HepG2 (cell line): ENCODE measurements around the gene KCNQ2. TPM values are rescaled to one million over a fixed set of nuclear protein-coding genes. Genes with fewer than 3 reads are reported as not detected.

Experiments
- ATF7 ChIP-seq, 2 experiments: fragments of 450-650 bp in 1 of 2; sonication (generic) in 1 of 2; formaldehyde crosslinking in 1 of 2; IDR thresholded peaks; 2 replicates each; pipeline versions ENCODE4 v1.4.0 to v1.6.1; 2016 to 2020; ENCODE audit warnings: antibody characterized with exemption in 1 of 2, mild to moderate bottlenecking in 1 of 2, missing genetic modification reagents in 1 of 2
- IRF2 ChIP-seq: IDR thresholded peaks from 2 replicates; pipeline ENCODE4 v1.6.1; 2018; ENCODE audit warnings: missing genetic modification reagents, missing compliant biosample characterization
- MXI1 ChIP-seq: IDR thresholded peaks from 3 replicates; pipeline ENCODE4 v1.6.1; 2012; ENCODE audit warnings: low read depth, low read length, inconsistent platforms, borderline replicate concordance
- STAG1 ChIP-seq: sonication (generic); formaldehyde crosslinking; IDR thresholded peaks from 2 replicates; pipeline ENCODE4 v1.4.0; 2020; ENCODE audit warnings: missing genetic modification reagents
- ZFX ChIP-seq: sonication (generic); formaldehyde crosslinking; IDR thresholded peaks from 2 replicates; pipeline ENCODE4 v1.4.0; 2020; ENCODE audit warnings: mild to moderate bottlenecking, low read depth, missing genetic modification reagents, moderate library complexity
- ZNF225 ChIP-seq: sonication (generic); formaldehyde crosslinking; IDR thresholded peaks from 2 replicates; pipeline ENCODE4 v1.4.0; 2020; ENCODE audit warnings: mild to moderate bottlenecking, missing genetic modification reagents
- ZNF253 ChIP-seq: sonication (generic); formaldehyde crosslinking; IDR thresholded peaks from 2 replicates; pipeline ENCODE4 v1.8.0; 2022; ENCODE audit warnings: mild to moderate bottlenecking, missing genetic modification reagents, borderline replicate concordance
- ZNF552 ChIP-seq: sonication (generic); formaldehyde crosslinking; IDR thresholded peaks from 2 replicates; pipeline ENCODE4 v1.9.0; 2022; ENCODE audit warnings: missing genetic modification reagents, mild to moderate bottlenecking, borderline replicate concordance
- ZNF768 ChIP-seq: sonication (generic); formaldehyde crosslinking; IDR thresholded peaks from 2 replicates; pipeline ENCODE4 v1.4.0; 2020; ENCODE audit warnings: missing genetic modification reagents
- ZNF839 ChIP-seq: sonication (generic); formaldehyde crosslinking; IDR thresholded peaks from 2 replicates; pipeline ENCODE4 v1.4.0; 2020; ENCODE audit warnings: missing genetic modification reagents, mild to moderate bottlenecking, borderline replicate concordance
- polyA plus RNA-seq, 8 experiments: library from polyadenylated mRNA; depleted of rRNA in 3 of 8; stranded (reverse) in 7 of 8; unstranded in 1 of 8; fragments of >200 nt; fragmentation: Illumina TruSeq in 4 of 8; extraction: Trizol in 4 of 8; gene quantifications; 2 replicates each; pipeline versions ENCODE4 v1.2.1 to v1.2.3, GENCODE V29; 2011 to 2016; ENCODE audit warnings: low read depth in 4 of 8, missing spikeins in 1 of 8, mixed read lengths in 1 of 8; ENCODE audit not compliant: insufficient read depth in 1 of 8
- total RNA-seq, 5 experiments: library from RNA; depleted of rRNA; stranded (reverse); fragments of >200 nt; fragmentation: Illumina TruSeq; extraction: Trizol; gene quantifications; 2 replicates each; pipeline ENCODE4 v1.2.3, GENCODE V29; 2016; ENCODE audit warnings: low read depth in 1 of 5
- TF ChIP-seq, protein P1 (sequence below): sonication (generic); formaldehyde crosslinking; IDR thresholded peaks from 2 replicates; pipeline ENCODE4 v1.4.0; 2020; ENCODE audit warnings: mild to moderate bottlenecking, missing genetic modification reagents
- TF ChIP-seq, protein P2 (sequence below): sonication (generic); formaldehyde crosslinking; IDR thresholded peaks from 2 replicates; pipeline ENCODE4 v1.4.0; 2020; ENCODE audit warnings: missing genetic modification reagents; ENCODE audit errors: not compliant biosample characterization
- TF ChIP-seq, protein P3 (sequence below): sonication (generic); formaldehyde crosslinking; IDR thresholded peaks from 2 replicates; pipeline ENCODE4 v1.5.1; 2020; ENCODE audit warnings: mild to moderate bottlenecking, missing genetic modification reagents, moderate library complexity
- TF ChIP-seq, protein P4 (sequence below), 2 experiments: sonication (generic) in 1 of 2; formaldehyde crosslinking in 1 of 2; IDR thresholded peaks; 2 replicates each; pipeline versions ENCODE4 v1.4.0 to v1.6.1; 2016 to 2020; ENCODE audit warnings: borderline replicate concordance in 1 of 2, low read depth in 1 of 2, mild to moderate bottlenecking in 1 of 2, missing genetic modification reagents in 1 of 2
- TF ChIP-seq, protein P5 (sequence below): IDR thresholded peaks from 2 replicates; pipeline ENCODE4 v1.6.1; 2016; ENCODE audit warnings: control low read depth

KCNQ2 gene
- total and polyA plus RNA-seq, 2 of the 13 experiments (the other 11 are each of a cell fraction or from before 2014, with no cell fraction given): not detected

DNA sequence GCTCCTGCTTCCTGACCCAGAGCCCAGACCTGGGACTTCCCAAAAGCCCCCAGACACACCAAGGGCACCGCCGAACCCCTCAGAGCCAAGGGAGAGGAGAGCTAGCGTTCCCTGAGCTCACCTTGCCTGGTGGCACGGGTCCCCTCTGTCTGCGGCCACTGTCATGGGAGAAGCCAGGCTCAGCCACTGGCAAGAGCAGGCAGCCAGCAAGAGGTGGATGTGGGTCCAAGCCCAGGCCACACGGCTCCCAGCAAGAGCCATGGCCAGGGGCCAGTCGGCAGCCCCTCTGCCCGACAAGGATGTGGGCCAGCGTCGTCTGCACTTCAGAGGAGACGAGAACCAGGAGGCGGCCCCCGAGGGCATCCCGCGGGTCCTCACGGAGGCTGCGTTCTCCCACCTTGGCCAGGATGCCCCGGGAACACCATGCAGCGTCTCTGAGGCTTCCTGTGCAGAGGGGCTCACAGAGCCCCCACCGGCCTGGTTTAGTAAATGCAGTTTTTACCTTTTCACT, 46.0 kb upstream of the KCNQ2 start (continued):
- TF ChIP-seq ATF7 (IDR thresholded peaks at IDR 0.05): no peak
- peak; percentile 49; the same call in 1 of the 2 replicates for TF ChIP-seq ATF7 (CRISPR knock-in tag; IDR thresholded peaks at IDR 0.05)
- no peak; the same call in 1 of the 2 replicates for TF ChIP-seq ZFX
- TF ChIP-seq ZNF839 (CRISPR knock-in tag): no peak
- TF ChIP-seq, protein P1, sequence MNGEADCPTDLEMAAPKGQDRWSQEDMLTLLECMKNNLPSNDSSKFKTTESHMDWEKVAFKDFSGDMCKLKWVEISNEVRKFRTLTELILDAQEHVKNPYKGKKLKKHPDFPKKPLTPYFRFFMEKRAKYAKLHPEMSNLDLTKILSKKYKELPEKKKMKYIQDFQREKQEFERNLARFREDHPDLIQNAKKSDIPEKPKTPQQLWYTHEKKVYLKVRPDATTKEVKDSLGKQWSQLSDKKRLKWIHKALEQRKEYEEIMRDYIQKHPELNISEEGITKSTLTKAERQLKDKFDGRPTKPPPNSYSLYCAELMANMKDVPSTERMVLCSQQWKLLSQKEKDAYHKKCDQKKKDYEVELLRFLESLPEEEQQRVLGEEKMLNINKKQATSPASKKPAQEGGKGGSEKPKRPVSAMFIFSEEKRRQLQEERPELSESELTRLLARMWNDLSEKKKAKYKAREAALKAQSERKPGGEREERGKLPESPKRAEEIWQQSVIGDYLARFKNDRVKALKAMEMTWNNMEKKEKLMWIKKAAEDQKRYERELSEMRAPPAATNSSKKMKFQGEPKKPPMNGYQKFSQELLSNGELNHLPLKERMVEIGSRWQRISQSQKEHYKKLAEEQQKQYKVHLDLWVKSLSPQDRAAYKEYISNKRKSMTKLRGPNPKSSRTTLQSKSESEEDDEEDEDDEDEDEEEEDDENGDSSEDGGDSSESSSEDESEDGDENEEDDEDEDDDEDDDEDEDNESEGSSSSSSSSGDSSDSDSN: no peak
- TF ChIP-seq, protein P2, sequence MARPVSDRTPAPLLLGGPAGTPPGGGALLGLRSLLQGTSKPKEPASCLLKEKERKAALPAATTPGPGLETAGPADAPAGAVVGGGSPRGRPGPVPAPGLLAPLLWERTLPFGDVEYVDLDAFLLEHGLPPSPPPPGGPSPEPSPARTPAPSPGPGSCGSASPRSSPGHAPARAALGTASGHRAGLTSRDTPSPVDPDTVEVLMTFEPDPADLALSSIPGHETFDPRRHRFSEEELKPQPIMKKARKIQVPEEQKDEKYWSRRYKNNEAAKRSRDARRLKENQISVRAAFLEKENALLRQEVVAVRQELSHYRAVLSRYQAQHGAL (CRISPR knock-in tag): no peak
- no peak for TF ChIP-seq MXI1
- TF ChIP-seq, protein P3, sequence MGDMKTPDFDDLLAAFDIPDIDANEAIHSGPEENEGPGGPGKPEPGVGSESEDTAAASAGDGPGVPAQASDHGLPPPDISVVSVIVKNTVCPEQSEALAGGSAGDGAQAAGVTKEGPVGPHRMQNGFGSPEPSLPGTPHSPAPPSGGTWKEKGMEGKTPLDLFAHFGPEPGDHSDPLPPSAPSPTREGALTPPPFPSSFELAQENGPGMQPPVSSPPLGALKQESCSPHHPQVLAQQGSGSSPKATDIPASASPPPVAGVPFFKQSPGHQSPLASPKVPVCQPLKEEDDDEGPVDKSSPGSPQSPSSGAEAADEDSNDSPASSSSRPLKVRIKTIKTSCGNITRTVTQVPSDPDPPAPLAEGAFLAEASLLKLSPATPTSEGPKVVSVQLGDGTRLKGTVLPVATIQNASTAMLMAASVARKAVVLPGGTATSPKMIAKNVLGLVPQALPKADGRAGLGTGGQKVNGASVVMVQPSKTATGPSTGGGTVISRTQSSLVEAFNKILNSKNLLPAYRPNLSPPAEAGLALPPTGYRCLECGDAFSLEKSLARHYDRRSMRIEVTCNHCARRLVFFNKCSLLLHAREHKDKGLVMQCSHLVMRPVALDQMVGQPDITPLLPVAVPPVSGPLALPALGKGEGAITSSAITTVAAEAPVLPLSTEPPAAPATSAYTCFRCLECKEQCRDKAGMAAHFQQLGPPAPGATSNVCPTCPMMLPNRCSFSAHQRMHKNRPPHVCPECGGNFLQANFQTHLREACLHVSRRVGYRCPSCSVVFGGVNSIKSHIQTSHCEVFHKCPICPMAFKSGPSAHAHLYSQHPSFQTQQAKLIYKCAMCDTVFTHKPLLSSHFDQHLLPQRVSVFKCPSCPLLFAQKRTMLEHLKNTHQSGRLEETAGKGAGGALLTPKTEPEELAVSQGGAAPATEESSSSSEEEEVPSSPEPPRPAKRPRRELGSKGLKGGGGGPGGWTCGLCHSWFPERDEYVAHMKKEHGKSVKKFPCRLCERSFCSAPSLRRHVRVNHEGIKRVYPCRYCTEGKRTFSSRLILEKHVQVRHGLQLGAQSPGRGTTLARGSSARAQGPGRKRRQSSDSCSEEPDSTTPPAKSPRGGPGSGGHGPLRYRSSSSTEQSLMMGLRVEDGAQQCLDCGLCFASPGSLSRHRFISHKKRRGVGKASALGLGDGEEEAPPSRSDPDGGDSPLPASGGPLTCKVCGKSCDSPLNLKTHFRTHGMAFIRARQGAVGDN: 0 out of 2 replicates have a peak, but pooled peaks have one; percentile 19
- TF ChIP-seq ZNF768 (CRISPR knock-in tag): 0 out of 2 replicates have a peak, but pooled peaks have one; percentile 6
- TF ChIP-seq, protein P4, sequence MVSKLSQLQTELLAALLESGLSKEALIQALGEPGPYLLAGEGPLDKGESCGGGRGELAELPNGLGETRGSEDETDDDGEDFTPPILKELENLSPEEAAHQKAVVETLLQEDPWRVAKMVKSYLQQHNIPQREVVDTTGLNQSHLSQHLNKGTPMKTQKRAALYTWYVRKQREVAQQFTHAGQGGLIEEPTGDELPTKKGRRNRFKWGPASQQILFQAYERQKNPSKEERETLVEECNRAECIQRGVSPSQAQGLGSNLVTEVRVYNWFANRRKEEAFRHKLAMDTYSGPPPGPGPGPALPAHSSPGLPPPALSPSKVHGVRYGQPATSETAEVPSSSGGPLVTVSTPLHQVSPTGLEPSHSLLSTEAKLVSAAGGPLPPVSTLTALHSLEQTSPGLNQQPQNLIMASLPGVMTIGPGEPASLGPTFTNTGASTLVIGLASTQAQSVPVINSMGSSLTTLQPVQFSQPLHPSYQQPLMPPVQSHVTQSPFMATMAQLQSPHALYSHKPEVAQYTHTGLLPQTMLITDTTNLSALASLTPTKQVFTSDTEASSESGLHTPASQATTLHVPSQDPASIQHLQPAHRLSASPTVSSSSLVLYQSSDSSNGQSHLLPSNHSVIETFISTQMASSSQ (IDR thresholded peaks at IDR 0.05; ENCODE audit: low read depth): no peak
- TF ChIP-seq, protein P4 (CRISPR knock-in tag; IDR thresholded peaks at IDR 0.05; ENCODE audit: borderline replicate concordance): 0 out of 2 replicates have a peak, but pooled peaks have one; percentile 40
- TF ChIP-seq, protein P5, sequence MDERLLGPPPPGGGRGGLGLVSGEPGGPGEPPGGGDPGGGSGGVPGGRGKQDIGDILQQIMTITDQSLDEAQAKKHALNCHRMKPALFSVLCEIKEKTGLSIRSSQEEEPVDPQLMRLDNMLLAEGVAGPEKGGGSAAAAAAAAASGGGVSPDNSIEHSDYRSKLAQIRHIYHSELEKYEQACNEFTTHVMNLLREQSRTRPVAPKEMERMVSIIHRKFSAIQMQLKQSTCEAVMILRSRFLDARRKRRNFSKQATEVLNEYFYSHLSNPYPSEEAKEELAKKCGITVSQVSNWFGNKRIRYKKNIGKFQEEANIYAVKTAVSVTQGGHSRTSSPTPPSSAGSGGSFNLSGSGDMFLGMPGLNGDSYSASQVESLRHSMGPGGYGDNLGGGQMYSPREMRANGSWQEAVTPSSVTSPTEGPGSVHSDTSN: no peak
- TF ChIP-seq ZNF552: no peak
- 0 out of 2 replicates have a peak, but pooled peaks have one; percentile 19 for TF ChIP-seq STAG1
- 0 out of 2 replicates have a peak, but pooled peaks have one; percentile 12 for TF ChIP-seq ZNF225 (CRISPR knock-in tag)
- no peak for TF ChIP-seq IRF2 (CRISPR knock-in tag)
- TF ChIP-seq ZNF253 (CRISPR knock-in tag): no peak
